GM21737 (cell line): ENCODE results near the gene STARD9.
"Not testable (repeated sequence)": the region's sequence is repeated elsewhere in the genome, so short reads cannot be mapped to it uniquely, and the experiment has no call there.

Experiments
- ATAC-seq: cut with Tn5 transposase; IDR thresholded peaks from one replicate; pipeline ENCODE4 v1.9.1; 2021; ENCODE audit warnings: mild to moderate bottlenecking, moderate library complexity; ENCODE audit not compliant: unreplicated experiment

The STARD9 gene

DNA sequence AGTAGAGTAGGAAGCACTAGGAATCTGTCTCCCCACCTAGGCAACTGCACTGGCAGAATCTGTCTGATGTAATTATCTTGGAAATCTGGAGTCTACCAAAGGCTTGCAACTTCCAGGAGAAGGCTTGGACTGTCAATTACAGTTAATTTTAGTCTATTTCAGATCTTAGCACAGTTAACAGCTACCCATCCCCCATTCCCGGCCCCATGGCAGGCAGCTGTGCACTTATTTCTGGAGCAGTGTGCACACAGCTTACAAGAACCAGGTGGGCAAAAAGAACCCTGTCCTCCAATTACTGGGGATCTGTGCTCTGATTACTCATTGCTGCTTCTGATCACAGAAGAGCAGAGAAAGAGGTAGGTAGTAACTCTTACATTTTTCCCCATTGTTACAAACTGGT, 173.9 kb downstream of the STARD9 start:
- no peak for ATAC-seq

- ATAC-seq: no peak
These were observed 174.9 kb downstream of the STARD9 start for GRCh38 chr15:42750306-42750705.

DNA sequence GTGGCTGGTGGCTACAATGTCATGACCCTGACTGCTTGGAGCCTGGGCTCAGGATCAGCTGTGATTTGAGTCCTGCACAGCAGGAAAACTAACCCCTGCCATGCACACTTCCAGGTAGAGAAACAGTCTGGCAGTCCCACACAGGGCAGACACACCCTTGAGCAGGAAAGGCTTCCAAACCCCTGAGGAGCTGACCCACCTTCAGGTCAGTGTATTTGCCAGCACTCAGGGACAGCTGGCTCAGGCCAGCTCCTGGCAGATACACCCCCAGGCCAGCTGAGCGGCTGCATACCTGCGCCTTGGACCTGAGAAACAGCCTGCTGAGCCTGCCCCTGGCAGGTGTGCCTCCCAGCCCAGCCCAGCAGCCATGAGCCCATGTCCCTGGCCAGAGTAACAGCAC, 183.7 kb downstream of the STARD9 start:
- no peak for ATAC-seq

DNA sequence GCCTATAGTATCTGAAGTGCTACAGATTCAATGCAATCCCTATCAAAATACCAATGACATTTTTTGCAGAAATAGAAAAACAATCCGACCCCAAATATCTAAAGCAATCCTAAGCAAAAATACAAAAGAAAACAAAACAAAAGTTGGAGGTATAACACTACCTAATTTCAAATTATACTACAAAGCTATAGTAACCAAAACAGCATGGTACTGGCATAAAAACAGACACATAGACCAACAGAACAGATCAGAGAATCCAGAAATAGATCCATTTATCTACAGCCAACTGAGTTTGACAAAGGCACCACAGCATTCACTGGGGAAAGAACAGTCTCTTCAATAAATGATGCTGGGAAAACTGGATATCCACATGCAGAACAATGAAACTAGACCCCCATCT, 185.4 kb downstream of the STARD9 start:
- no peak for ATAC-seq

GRCh38 chr15:42761813-42762212, 186.4 kb downstream of the STARD9 start:
- ATAC-seq: not testable (repeated sequence)

DNA sequence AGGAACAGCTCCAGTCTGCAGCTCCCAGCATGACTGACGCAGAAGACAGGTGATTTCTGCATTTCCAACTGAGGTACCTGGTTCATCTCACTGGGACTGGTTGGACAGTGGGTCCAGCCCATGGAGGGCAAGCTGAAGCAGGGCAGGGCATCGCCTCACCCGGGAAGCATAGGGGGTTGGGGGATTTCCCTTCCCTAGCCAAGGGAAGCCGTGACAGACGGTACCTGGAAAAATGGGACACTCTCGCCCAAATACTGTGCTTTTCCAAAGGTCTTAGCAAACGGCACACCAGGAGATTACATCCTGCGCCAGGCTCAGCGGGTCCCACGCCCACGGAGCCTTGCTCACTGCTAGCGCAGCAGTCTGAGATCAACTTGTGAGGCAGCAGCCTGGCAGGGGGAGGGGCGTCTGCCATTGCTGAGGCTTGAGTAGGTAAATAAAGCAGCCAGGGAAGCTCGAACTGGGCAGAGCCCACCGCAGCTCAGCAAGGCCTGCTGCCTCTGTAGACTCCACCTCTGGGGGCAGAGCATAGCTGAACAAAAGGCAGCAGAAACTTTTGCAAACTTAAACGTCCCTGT, 188.8 kb downstream of the STARD9 start:
- ATAC-seq: not testable (repeated sequence)

GRCh38 chr15:42766109-42766508, 190.7 kb downstream of the STARD9 start:
- ATAC-seq: not testable (repeated sequence)
